Embryonic facial prominence (tissue), 1 donor: ENCODE results near the gene AHNAK.
"Not testable (repeated sequence)": the region's sequence is repeated elsewhere in the genome, so short reads cannot be mapped to it uniquely, and the experiment has no call there.

Experiments used
- DNase-seq: peaks from one replicate; pipeline ENCODE4 v3.0.0-alpha.2; 2016; ENCODE audit errors: extremely low spot score

Gene AHNAK

GRCh38 chr11:62553080-62553838 is 6.7 kb upstream of the AHNAK start:
- DNase-seq, result no peak

- no peak for DNase-seq
These were observed 6.0 kb upstream of the AHNAK start for GRCh38 chr11:62552485-62553079.

GRCh38 chr11:62550478-62550877 is 3.9 kb upstream of the AHNAK start:
- not testable (repeated sequence) for DNase-seq

GRCh38 chr11:62548545-62549335 is 2.1 kb upstream of the AHNAK start:
- no peak for DNase-seq

GRCh38 chr11:62547691-62548281 is 1.2 kb upstream of the AHNAK start:
- no peak for DNase-seq

GRCh38 chr11:62546929-62547625 is 471 bp upstream of the AHNAK start:
- no peak for DNase-seq

- peak; percentile 94 for DNase-seq
These were observed 966 bp downstream of the AHNAK start for GRCh38 chr11:62545437-62546243.

- DNase-seq, result no peak
These were observed 1.8 kb downstream of the AHNAK start for GRCh38 chr11:62544581-62545436.

GRCh38 chr11:62543680-62544444 is 2.7 kb downstream of the AHNAK start:
- DNase-seq, result no peak

- DNase-seq, result no peak
These were observed 3.6 kb downstream of the AHNAK start for GRCh38 chr11:62542750-62543567.

- no peak for DNase-seq
These were observed 4.4 kb downstream of the AHNAK start for GRCh38 chr11:62542111-62542745.

GRCh38 chr11:62540804-62541701 is 5.6 kb downstream of the AHNAK start:
- DNase-seq, result no peak

- DNase-seq, result no peak
These were observed 7.2 kb downstream of the AHNAK start for GRCh38 chr11:62539238-62539925.

- DNase-seq, result no peak
These were observed 8.0 kb downstream of the AHNAK start for GRCh38 chr11:62538470-62539237.

- DNase-seq, result no peak
These were observed 10.2 kb downstream of the AHNAK start for GRCh38 chr11:62536301-62536957.
